Fibroblast of mammary gland (primary cell): ENCODE results near the gene GABPA.
"Not testable (repeated sequence)": the region's sequence is repeated elsewhere in the genome, so short reads cannot be mapped to it uniquely, and the experiment has no call there.

Experiments
- DNase-seq: peaks from one replicate; pipeline ENCODE4 v3.0.0-alpha.2; 2010; ENCODE audit warnings: low read depth
- H3K4me3 ChIP-seq: 2 replicates; pipeline ENCODE4 v1.5.1; 2011; ENCODE audit warnings: low read depth, mild to moderate bottlenecking, low read length, moderate library complexity; ENCODE audit not compliant: control insufficient read depth
- TF ChIP-seq, protein P1 (sequence below): conservative IDR thresholded peaks from 2 replicates; pipeline ENCODE4 v1.5.1; 2011; ENCODE audit warnings: low read depth, low read length, inconsistent platforms; ENCODE audit not compliant: control insufficient read depth, insufficient read depth

The GABPA gene

DNA sequence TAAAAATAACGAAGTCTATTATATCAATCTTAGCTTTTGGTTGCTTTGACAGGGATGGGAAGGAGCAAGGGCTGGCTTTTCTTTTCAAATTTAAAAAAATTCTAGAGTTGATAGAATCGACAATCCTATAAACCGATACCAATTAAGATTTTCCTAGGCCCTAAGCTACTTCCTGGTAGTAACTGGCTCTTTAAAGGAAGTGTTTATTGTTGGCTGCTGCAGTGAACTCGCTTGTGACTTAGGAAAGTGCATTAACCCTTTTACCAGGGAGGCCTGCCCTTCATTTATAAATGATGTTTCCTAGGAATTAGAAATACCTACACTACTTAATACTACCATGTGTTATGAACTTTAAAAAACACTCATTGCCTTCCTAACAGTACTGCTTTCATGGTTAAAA is 33.2 kb upstream of the GABPA start:
- TF ChIP-seq, protein P1, sequence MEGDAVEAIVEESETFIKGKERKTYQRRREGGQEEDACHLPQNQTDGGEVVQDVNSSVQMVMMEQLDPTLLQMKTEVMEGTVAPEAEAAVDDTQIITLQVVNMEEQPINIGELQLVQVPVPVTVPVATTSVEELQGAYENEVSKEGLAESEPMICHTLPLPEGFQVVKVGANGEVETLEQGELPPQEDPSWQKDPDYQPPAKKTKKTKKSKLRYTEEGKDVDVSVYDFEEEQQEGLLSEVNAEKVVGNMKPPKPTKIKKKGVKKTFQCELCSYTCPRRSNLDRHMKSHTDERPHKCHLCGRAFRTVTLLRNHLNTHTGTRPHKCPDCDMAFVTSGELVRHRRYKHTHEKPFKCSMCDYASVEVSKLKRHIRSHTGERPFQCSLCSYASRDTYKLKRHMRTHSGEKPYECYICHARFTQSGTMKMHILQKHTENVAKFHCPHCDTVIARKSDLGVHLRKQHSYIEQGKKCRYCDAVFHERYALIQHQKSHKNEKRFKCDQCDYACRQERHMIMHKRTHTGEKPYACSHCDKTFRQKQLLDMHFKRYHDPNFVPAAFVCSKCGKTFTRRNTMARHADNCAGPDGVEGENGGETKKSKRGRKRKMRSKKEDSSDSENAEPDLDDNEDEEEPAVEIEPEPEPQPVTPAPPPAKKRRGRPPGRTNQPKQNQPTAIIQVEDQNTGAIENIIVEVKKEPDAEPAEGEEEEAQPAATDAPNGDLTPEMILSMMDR = no peak
- no peak for DNase-seq
- no peak overlapping the region for H3K4me3 ChIP-seq

GRCh38 chr21:25708467-25709065 is 26.2 kb upstream of the GABPA start:
- DNase-seq = peak; percentile 64
- H3K4me3 ChIP-seq = no peak overlapping the region
- TF ChIP-seq, protein P1 = peak; percentile 70

GRCh38 chr21:25709684-25710265 is 25.0 kb upstream of the GABPA start:
- no peak overlapping the region for H3K4me3 ChIP-seq
- DNase-seq = peak; percentile 5
- TF ChIP-seq, protein P1 = no peak

DNA sequence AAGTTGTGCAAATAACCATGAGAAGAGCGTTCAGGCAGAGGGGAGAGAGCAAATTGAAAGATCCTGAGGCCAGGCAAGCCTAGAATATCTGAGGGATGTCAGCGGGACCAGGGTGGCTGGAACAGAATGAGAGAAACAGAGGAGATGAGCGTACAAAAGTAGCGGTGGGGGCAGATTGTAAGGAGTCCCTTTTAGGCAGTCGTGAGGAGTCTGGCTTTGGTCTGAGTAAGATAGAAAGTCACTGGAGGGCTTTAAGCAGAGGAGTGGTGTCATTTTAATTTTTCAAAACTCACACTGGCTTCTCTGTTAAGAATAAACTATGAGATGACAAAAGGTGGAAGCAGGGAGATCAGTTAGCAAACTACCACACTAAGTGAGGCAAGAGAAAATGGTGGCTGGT is 24.2 kb upstream of the GABPA start:
- TF ChIP-seq, protein P1 = no peak
- no peak for DNase-seq
- no peak overlapping the region for H3K4me3 ChIP-seq

DNA sequence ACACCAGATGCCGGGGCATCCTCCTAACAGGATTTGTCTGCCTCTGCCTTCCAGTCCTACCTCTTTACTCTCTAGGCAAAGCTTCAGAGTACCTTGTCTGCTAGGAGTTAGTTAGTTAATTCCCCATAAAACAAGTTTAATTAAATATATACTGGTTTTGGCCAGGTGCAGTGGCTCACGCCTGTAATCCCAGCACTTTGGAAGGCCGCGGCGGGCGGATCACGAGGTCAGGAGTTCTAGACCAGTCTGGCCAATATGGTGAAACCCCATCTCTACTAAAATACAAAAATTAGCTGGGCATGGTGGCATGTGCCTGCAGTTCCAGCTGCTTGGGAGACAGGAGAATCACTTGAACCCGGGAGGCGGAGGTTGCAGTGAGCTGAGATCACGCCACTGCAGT is 20.7 kb upstream of the GABPA start:
- DNase-seq, H3K4me3 ChIP-seq: not testable (repeated sequence)

GRCh38 chr21:25717491-25718147 is 17.2 kb upstream of the GABPA start:
- TF ChIP-seq, protein P1 = no peak
- no peak overlapping the region for H3K4me3 ChIP-seq
- DNase-seq = peak; percentile 44

- TF ChIP-seq, protein P1 = no peak
Measured at GRCh38 chr21:25721987-25722386, 12.8 kb upstream of the GABPA start.

More at GRCh38 chr21:25721987-25722386, 12.8 kb upstream of the GABPA start:
- no peak overlapping the region for H3K4me3 ChIP-seq
- no peak for DNase-seq
